HCT116 (cell line): ENCODE results near the gene PRCD. TPM values are rescaled to one million over a fixed set of nuclear protein-coding genes. Genes with fewer than 3 reads are reported as not detected.

ENCODE experiments used
- ATAC-seq: fragments of 200-7000 bp; cut with Tn5 transposase; 2 replicates; pipeline ENCODE4 v1.9.1; 2020; ENCODE audit warnings: mild to moderate bottlenecking, moderate library complexity
- BruUV-seq: library from RNA; stranded (reverse); fragments of 400-500 nt; replicated peaks from 2 replicates; lab custom pipeline; 2021; lab: Mats Ljungman, UMichigan
- CTCF ChIA-PET: fragments of 300-600 bp; sonication (Branson Sonifier 250); formaldehyde crosslinking; loops from one replicate; lab custom pipeline; 2021; ENCODE audit warnings: antibody characterized with exemption; lab: Charles Lee
- POLR2A ChIA-PET: fragments of 300-600, 350-600 bp; sonication (Branson Sonifier 250); formaldehyde crosslinking; loops from one replicate; lab custom pipeline; 2021; ENCODE audit warnings: antibody characterized with exemption; lab: Charles Lee
- RAD21 ChIA-PET, 2 experiments: fragments of 300-600 bp; sonication (Branson Sonifier 250); formaldehyde crosslinking; loops; one replicate each; lab custom pipeline; 2023; ENCODE audit warnings: low total read pairs in 2 of 2; ENCODE audit not compliant: uncharacterized antibody in 2 of 2, unreplicated experiment in 2 of 2, low non-redundant PET in 1 of 2; lab: Charles Lee
- DNase-seq: peaks from one replicate; pipeline ENCODE4 v3.0.0-alpha.2; 2010; ENCODE audit warnings: low read depth, low spot score
- H2AFZ ChIP-seq: fragments of 200-600 bp; shearing (Covaris generic), sonication (generic); 2 replicates; pipeline ENCODE4 v1.6.1; 2017; ENCODE audit warnings: low read depth, mixed run types, mixed read lengths, antibody characterized with exemption, low read length; ENCODE audit not compliant: poor library complexity, severe bottlenecking
- H3K27ac ChIP-seq: 2 replicates; pipeline ENCODE4 v1.5.1; 2012; ENCODE audit warnings: low read depth, low read length
- H3K27me3 ChIP-seq: fragments of 200-600 bp; sonication (generic); 2 replicates; pipeline ENCODE4 v1.6.1; 2016; ENCODE audit warnings: mixed run types, low read length, mixed read lengths; ENCODE audit not compliant: insufficient read depth
- H3K36me3 ChIP-seq, 2 experiments: fragments of 200-500 bp in 1 of 2; fragments of 200-600 bp in 1 of 2; sonication (Bioruptor generic) in 1 of 2; sonication (generic) in 1 of 2; 2 replicates each; pipeline versions ENCODE4 v1.5.1 to v1.6.1; 2014 to 2016; ENCODE audit warnings: low read length in 2 of 2, inconsistent platforms in 1 of 2, mixed read lengths in 1 of 2, mixed run types in 1 of 2; ENCODE audit not compliant: insufficient read depth in 2 of 2, control insufficient read depth in 1 of 2
- H3K4me1 ChIP-seq, 2 experiments: fragments of 200-600 bp in 1 of 2; sonication (generic) in 1 of 2; 2 replicates each; pipeline versions ENCODE4 v1.5.1 to v1.6.1; 2012 to 2017; ENCODE audit warnings: low read length in 2 of 2, inconsistent platforms in 1 of 2, mild to moderate bottlenecking in 1 of 2, mixed read lengths in 1 of 2, mixed run types in 1 of 2, moderate library complexity in 1 of 2; ENCODE audit not compliant: insufficient read depth in 2 of 2, control insufficient read depth in 1 of 2
- H3K4me2 ChIP-seq: fragments of 200-600 bp; sonication (generic); 2 replicates; pipeline ENCODE4 v1.6.1; 2017; ENCODE audit warnings: mixed run types, low read length, mixed read lengths
- H3K4me3 ChIP-seq, 2 experiments: fragments of 200-600 bp in 1 of 2; sonication (generic) in 1 of 2; replicated peaks in 1 of 2; 2 replicates each; pipeline ENCODE4 v1.5.1; 2011 to 2016; ENCODE audit warnings: low read length in 2 of 2, control low read depth in 1 of 2, low read depth in 1 of 2, mild to moderate bottlenecking in 1 of 2, mixed read lengths in 1 of 2, mixed run types in 1 of 2
- H3K79me2 ChIP-seq: fragments of 200-600 bp; sonication (generic); 2 replicates; pipeline ENCODE4 v1.6.1; 2017; ENCODE audit warnings: mild to moderate bottlenecking, mixed run types, low read length, moderate library complexity, mixed read lengths; ENCODE audit not compliant: insufficient read depth
- H3K9ac ChIP-seq: fragments of 200-600 bp; sonication (generic); 2 replicates; pipeline ENCODE4 v1.6.1; 2016; ENCODE audit warnings: low read length, mixed read lengths
- H3K9me2 ChIP-seq: fragments of 200-600 bp; sonication (generic), shearing (Covaris generic); 2 replicates; pipeline ENCODE4 v1.6.1; 2017; ENCODE audit warnings: mixed run types, mild to moderate bottlenecking, moderate library complexity; ENCODE audit not compliant: insufficient read depth
- H3K9me3 ChIP-seq, 2 experiments: fragments of 200-500 bp in 1 of 2; fragments of 200-600 bp in 1 of 2; sonication (Bioruptor generic) in 1 of 2; sonication (generic) in 1 of 2; 2 replicates each; pipeline ENCODE4 v1.6.1; 2014 to 2017; ENCODE audit warnings: low read length in 2 of 2, mixed read lengths in 2 of 2, inconsistent platforms in 1 of 2, low read depth in 1 of 2, mild to moderate bottlenecking in 1 of 2, mixed run types in 1 of 2, moderate library complexity in 1 of 2; ENCODE audit not compliant: control insufficient read depth in 1 of 2, insufficient read depth in 1 of 2
- H4K20me1 ChIP-seq: fragments of 200-600 bp; sonication (generic), shearing (Covaris generic); 2 replicates; pipeline ENCODE4 v1.6.1; 2017; ENCODE audit warnings: mixed run types, mild to moderate bottlenecking, moderate library complexity; ENCODE audit not compliant: insufficient read depth
- ATF3 ChIP-seq: IDR thresholded peaks from 2 replicates; pipeline ENCODE4 v1.6.1; 2012
- CEBPB ChIP-seq: IDR thresholded peaks from 2 replicates; pipeline ENCODE4 v1.6.1; 2012; ENCODE audit warnings: low read depth
- EGR1 ChIP-seq: IDR thresholded peaks from 2 replicates; pipeline ENCODE4 v1.6.1; 2012; ENCODE audit warnings: low read depth
- ELF1 ChIP-seq: IDR thresholded peaks from 2 replicates; pipeline ENCODE4 v1.6.1; 2012; ENCODE audit warnings: low read depth, borderline replicate concordance
- EZH2 ChIP-seq: fragments of 200-600 bp; sonication (generic); IDR thresholded peaks from 2 replicates; pipeline ENCODE4 v1.6.1; 2017; ENCODE audit warnings: antibody characterized with exemption, mixed run types
- EZH2phosphoT487 ChIP-seq: fragments of 200-600 bp; IDR thresholded peaks from 2 replicates; pipeline ENCODE4 v1.6.1; 2018; ENCODE audit warnings: antibody characterized with exemption, borderline replicate concordance
- RAD21 ChIP-seq: IDR thresholded peaks from 2 replicates; pipeline ENCODE4 v1.6.1; 2012; ENCODE audit warnings: low read depth, mild to moderate bottlenecking
- SIN3A ChIP-seq: IDR thresholded peaks from 2 replicates; pipeline ENCODE4 v1.6.1; 2012; ENCODE audit warnings: low read depth
- SP1 ChIP-seq: IDR thresholded peaks from 2 replicates; pipeline ENCODE4 v1.6.1; 2012; ENCODE audit warnings: low read depth
- SRF ChIP-seq: IDR thresholded peaks from 2 replicates; pipeline ENCODE4 v1.6.1; 2012; ENCODE audit warnings: low read depth
- YY1 ChIP-seq: IDR thresholded peaks from 2 replicates; pipeline ENCODE4 v1.6.1; 2011; ENCODE audit warnings: low read length, low read depth, moderate library complexity, mild to moderate bottlenecking; ENCODE audit not compliant: insufficient replicate concordance; ENCODE audit errors: extremely low read depth
- ZBTB33 ChIP-seq: IDR thresholded peaks from 2 replicates; pipeline ENCODE4 v1.6.1; 2011; ENCODE audit warnings: mild to moderate bottlenecking, low read length, moderate library complexity; ENCODE audit not compliant: insufficient replicate concordance; ENCODE audit errors: extremely low read depth
- ZNF274 ChIP-seq: fragments of 200-500 bp; sonication (Bioruptor generic); IDR thresholded peaks from 2 replicates; pipeline ENCODE4 v1.6.1; 2014; ENCODE audit warnings: mild to moderate bottlenecking, low read depth, low read length, inconsistent platforms
- intact Hi-C: fragments of 100-400 bp; cut with micrococcal nuclease; formaldehyde crosslinking; loops from 2 replicates; pipeline ENCODE4 v1.10.0; 2022
- total RNA-seq: library from RNA; stranded (reverse); gene quantifications from one replicate; pipeline ENCODE4 v1.2.1, GENCODE V29; 2021; ENCODE audit not compliant: unreplicated experiment
- TF ChIP-seq, protein P1 (sequence below), 3 experiments: fragments of 200-600 bp in 1 of 3; sonication (generic) in 1 of 3; IDR thresholded peaks in 2 of 3; conservative IDR thresholded peaks in 1 of 3; 2 replicates each; pipeline ENCODE4 v1.5.1; 2012 to 2017; ENCODE audit warnings: low read depth in 2 of 3, low read length in 2 of 3, antibody characterized with exemption in 1 of 3, borderline replicate concordance in 1 of 3, control low read depth in 1 of 3, mild to moderate bottlenecking in 1 of 3, mixed read lengths in 1 of 3, mixed run types in 1 of 3, moderate library complexity in 1 of 3; ENCODE audit not compliant: insufficient read depth in 1 of 3

The PRCD gene
- total RNA-seq, 1 experiment from 2014 or later, result not detected

- BruUV-seq, result no TSS peak
- H3K9me3 ChIP-seq, result no peaks in the 10 kb centered on the region
- no peaks in the 10 kb centered on the region for H3K9me2 ChIP-seq
- DNase-seq, result no peak
- H4K20me1 ChIP-seq, result peaks cover 14% of the 10 kb centered on the region; the same call in 1 of the 2 replicates
- no peak for TF ChIP-seq EGR1
- TF ChIP-seq, protein P1, sequence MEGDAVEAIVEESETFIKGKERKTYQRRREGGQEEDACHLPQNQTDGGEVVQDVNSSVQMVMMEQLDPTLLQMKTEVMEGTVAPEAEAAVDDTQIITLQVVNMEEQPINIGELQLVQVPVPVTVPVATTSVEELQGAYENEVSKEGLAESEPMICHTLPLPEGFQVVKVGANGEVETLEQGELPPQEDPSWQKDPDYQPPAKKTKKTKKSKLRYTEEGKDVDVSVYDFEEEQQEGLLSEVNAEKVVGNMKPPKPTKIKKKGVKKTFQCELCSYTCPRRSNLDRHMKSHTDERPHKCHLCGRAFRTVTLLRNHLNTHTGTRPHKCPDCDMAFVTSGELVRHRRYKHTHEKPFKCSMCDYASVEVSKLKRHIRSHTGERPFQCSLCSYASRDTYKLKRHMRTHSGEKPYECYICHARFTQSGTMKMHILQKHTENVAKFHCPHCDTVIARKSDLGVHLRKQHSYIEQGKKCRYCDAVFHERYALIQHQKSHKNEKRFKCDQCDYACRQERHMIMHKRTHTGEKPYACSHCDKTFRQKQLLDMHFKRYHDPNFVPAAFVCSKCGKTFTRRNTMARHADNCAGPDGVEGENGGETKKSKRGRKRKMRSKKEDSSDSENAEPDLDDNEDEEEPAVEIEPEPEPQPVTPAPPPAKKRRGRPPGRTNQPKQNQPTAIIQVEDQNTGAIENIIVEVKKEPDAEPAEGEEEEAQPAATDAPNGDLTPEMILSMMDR (IDR thresholded peaks at IDR 0.05 in 2 of 3, conservative IDR thresholded peaks at IDR 0.05 in 1 of 3; ENCODE audit: borderline replicate concordance in 1 of 3, insufficient read depth in 1 of 3, low read depth in 2 of 3, low read length in 2 of 3), result 0 out of 6 replicates have a peak, but pooled peaks of 1 of the 3 experiments have one; percentile 4
- TF ChIP-seq, all 23 proteins: peak for 1
- CTCF ChIA-PET, result interaction anchor here (0.7 to 1.2 kb wide), 2 partner anchors 9 to 53 kb away, joined by 3 read pairs; no protein-coding TSS in a partner anchor
- H3K9ac ChIP-seq, result no peak overlapping the region
- peaks cover 0 to 12% of the 10 kb centered on the region in 2 experiments; a peak in 1 of 4 replicates for H3K36me3 ChIP-seq
- intact Hi-C loops, result no loop called here
- H3K4me3 ChIP-seq, result no peak overlapping the region
- no peak overlapping the region for H2AFZ ChIP-seq
- no peak overlapping the region for H3K4me2 ChIP-seq
- POLR2A ChIA-PET, result interaction anchor here (2.7 kb wide), 1 partner anchor 13 kb away, joined by 12 read pairs; no protein-coding TSS in a partner anchor
- H3K27me3 ChIP-seq, result no peaks in the 10 kb centered on the region
- no peak overlapping the region for H3K27ac ChIP-seq
- H3K79me2 ChIP-seq, result peaks cover 2% of the 10 kb centered on the region; the same call in 1 of the 2 replicates
- RAD21 ChIA-PET, result no interaction called here
- ATAC-seq, result no peak; the same call in 1 of the 2 replicates
- peaks cover 0 to 24% of the 10 kb centered on the region in 2 experiments; a peak in 1 of 4 replicates for H3K4me1 ChIP-seq
These were observed 31.1 kb downstream of the PRCD start for GRCh38 chr17:76570877-76571471.

DNA sequence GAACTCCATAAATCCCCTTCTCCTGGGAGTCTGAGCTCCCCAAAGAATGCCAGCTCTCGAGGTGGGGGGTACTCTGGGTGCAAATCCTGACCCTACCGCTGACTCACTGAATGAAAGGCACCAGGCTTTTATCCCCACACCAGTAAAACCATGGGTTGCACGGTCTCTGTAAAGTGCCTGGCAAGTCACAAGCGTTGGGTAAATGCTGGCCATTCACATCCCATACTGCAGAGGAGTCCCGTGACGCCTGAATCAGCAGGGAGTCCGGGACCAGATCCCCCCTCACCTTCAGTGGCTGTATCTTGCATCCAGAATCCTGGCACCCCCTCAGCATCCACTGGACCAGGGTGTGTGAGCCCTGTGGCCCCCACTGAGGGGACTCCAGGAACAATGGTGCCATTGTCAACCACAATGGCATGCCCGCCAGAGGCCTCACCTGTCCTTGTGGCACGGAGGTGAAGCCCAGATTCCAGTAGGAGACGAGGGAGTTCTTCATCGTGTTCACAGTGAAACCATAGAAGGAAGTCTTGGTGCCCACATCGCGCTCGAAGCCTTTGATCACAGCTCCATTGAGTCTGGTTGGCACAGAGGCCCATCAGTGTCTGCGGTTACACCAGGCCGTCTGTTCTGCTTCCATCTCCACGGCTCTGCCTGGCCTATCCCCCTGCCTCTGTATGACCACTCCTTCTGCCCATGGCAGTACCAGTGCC lies 32.5 kb downstream of the PRCD start:
- H3K4me2 ChIP-seq, result no peak overlapping the region
- H3K9me3 ChIP-seq, result no peaks in the 10 kb centered on the region
- H2AFZ ChIP-seq, result no peak overlapping the region
- H3K9me2 ChIP-seq, result no peaks in the 10 kb centered on the region
- DNase-seq (no peak), ATAC-seq (no peak)
- peaks cover 0 to 16% of the 10 kb centered on the region in 2 experiments; a peak in 1 of 4 replicates for H3K4me1 ChIP-seq
- H3K4me3 ChIP-seq, result no peak overlapping the region
- H3K79me2 ChIP-seq, result no peaks in the 10 kb centered on the region
- no peak overlapping the region for H3K9ac ChIP-seq
- no peaks in the 10 kb centered on the region for H3K27me3 ChIP-seq
- ChIA-PET POLR2A (interaction anchor here (2.7 kb wide), 1 partner anchor 15 kb away, joined by 12 read pairs; no protein-coding TSS in a partner anchor), CTCF (no interaction called here), RAD21 (no interaction called here)
- peaks cover 2% of the 10 kb centered on the region; the same call in 1 of the 2 replicates for H4K20me1 ChIP-seq
- intact Hi-C loops, result no loop called here
- BruUV-seq, result no TSS peak
- peaks cover 0 to under 1% of the 10 kb centered on the region in 2 experiments; a peak in 1 of 4 replicates for H3K36me3 ChIP-seq
- no peak overlapping the region for H3K27ac ChIP-seq
- TF ChIP-seq YY1, result no peak
- TF ChIP-seq SP1, result no peak
- no peak for TF ChIP-seq SRF
- no peak for TF ChIP-seq ELF1
- TF ChIP-seq SIN3A, result no peak
- TF ChIP-seq RAD21, result no peak
- no peak for TF ChIP-seq ZBTB33
- TF ChIP-seq EZH2, result no peak
- TF ChIP-seq CEBPB, result no peak
- no peak for TF ChIP-seq ZNF274
- no peak for TF ChIP-seq ATF3
- TF ChIP-seq EZH2phosphoT487, result no peak
